H1 (cell line): ENCODE data around the gene EIF2B5. TPM values are rescaled to one million over a fixed set of nuclear protein-coding genes. Genes with fewer than 3 reads are reported as not detected.

Source experiments
- CTCF ChIA-PET: fragments of 300-600 bp; sonication (Branson Sonifier 250); formaldehyde crosslinking; loops from one replicate; lab custom pipeline; 2021; ENCODE audit not compliant: partially characterized antibody; lab: Charles Lee
- POLR2A ChIA-PET: fragments of 300-600 bp; sonication (Branson Sonifier 250); formaldehyde crosslinking; loops from one replicate; lab custom pipeline; 2021; ENCODE audit warnings: inconsistent platforms; ENCODE audit not compliant: partially characterized antibody; lab: Charles Lee
- DNase-seq, 2 experiments: peaks; one replicate each; pipeline versions ENCODE4 v3.0.0 to v3.0.0-alpha.2; 2010 to 2022; ENCODE audit warnings: low spot score in 2 of 2, low read depth in 1 of 2, mixed read lengths in 1 of 2
- FAIRE-seq: peaks from 2 replicates; lab custom pipeline; 2011; peaks lifted over from hg19 to GRCh38; lab: Jason Lieb, UNC
- H2AFZ ChIP-seq: 2 replicates; pipeline ENCODE4 v1.8.1; 2012; ENCODE audit warnings: low read length, inconsistent platforms
- H2AK5ac ChIP-seq: 2 replicates; pipeline ENCODE4 v1.6.1; 2013; ENCODE audit warnings: low read depth, low read length
- H2BK120ac ChIP-seq: replicated peaks from 2 replicates; pipeline ENCODE3; 2013; ENCODE audit warnings: low read depth, low read length, inconsistent platforms
- H2BK12ac ChIP-seq: 2 replicates; pipeline ENCODE4 v1.6.1; 2013; ENCODE audit warnings: low read depth, low read length
- H2BK15ac ChIP-seq: 2 replicates; pipeline ENCODE4 v1.6.1; 2013; ENCODE audit warnings: low read length
- H2BK20ac ChIP-seq: 2 replicates; pipeline ENCODE4 v1.6.1; 2013; ENCODE audit warnings: low read length
- H2BK5ac ChIP-seq: 2 replicates; pipeline ENCODE4 v1.6.1; 2013; ENCODE audit warnings: low read depth, low read length
- H3K14ac ChIP-seq: 2 replicates; pipeline ENCODE4 v1.6.1; 2013; ENCODE audit warnings: inconsistent platforms; ENCODE audit not compliant: insufficient read length
- H3K18ac ChIP-seq: 2 replicates; pipeline ENCODE4 v1.6.1; 2013; ENCODE audit warnings: low read length; ENCODE audit errors: extremely low read depth
- H3K23ac ChIP-seq: 2 replicates; pipeline ENCODE4 v1.6.1; 2013; ENCODE audit warnings: inconsistent platforms; ENCODE audit not compliant: insufficient read length
- H3K23me2 ChIP-seq: 2 replicates; pipeline ENCODE4 v1.6.1; 2013; ENCODE audit warnings: low read depth, low read length
- H3K27ac ChIP-seq: 2 replicates; pipeline ENCODE4 v1.6.1; 2011; ENCODE audit warnings: low read depth, low read length, inconsistent platforms
- H3K27me3 ChIP-seq, 4 experiments: replicated peaks in 1 of 4; 1 replicate in 1 of 4; 2 replicates in 3 of 4; pipeline versions ENCODE4 v1.6.1 to v1.8.1; 2011 to 2013; ENCODE audit warnings: low read length in 3 of 4, mild to moderate bottlenecking in 3 of 4, inconsistent platforms in 2 of 4, mixed read lengths in 2 of 4, moderate library complexity in 1 of 4; ENCODE audit not compliant: control insufficient read depth in 3 of 4, insufficient read depth in 3 of 4; ENCODE audit errors: extremely low read depth in 1 of 4
- H3K36me3 ChIP-seq, 4 experiments: 2 replicates each; pipeline versions ENCODE4 v1.6.1 to v1.8.1; 2011 to 2013; ENCODE audit warnings: mild to moderate bottlenecking in 4 of 4, low read length in 3 of 4, moderate library complexity in 2 of 4, control low read depth in 1 of 4, inconsistent platforms in 1 of 4; ENCODE audit not compliant: insufficient read depth in 4 of 4, control insufficient read depth in 2 of 4
- H3K4ac ChIP-seq: replicated peaks from 2 replicates; pipeline ENCODE3; 2013; ENCODE audit warnings: low read length, low read depth, mixed read lengths, inconsistent platforms; ENCODE audit not compliant: insufficient read length
- H3K4me1 ChIP-seq, 4 experiments: replicated peaks in 1 of 4; 1 replicate in 1 of 4; 2 replicates in 3 of 4; pipeline versions ENCODE4 v1.6.1 to v1.8.1; 2011 to 2013; ENCODE audit warnings: low read length in 3 of 4, inconsistent platforms in 2 of 4, mixed read lengths in 1 of 4; ENCODE audit not compliant: insufficient read depth in 4 of 4, control insufficient read depth in 3 of 4
- H3K4me2 ChIP-seq, 2 experiments: 2 replicates each; pipeline versions ENCODE4 v1.6.1 to v1.8.1; 2011 to 2013; ENCODE audit warnings: low read depth in 2 of 2, low read length in 2 of 2, control low read depth in 1 of 2, inconsistent platforms in 1 of 2, mild to moderate bottlenecking in 1 of 2; ENCODE audit not compliant: insufficient read depth in 1 of 2
- H3K4me3 ChIP-seq, 4 experiments: fragments of 200-600, 300-600 bp in 1 of 4; sonication (generic), shearing (Covaris generic), sonication (Bioruptor Twin) in 1 of 4; 2 replicates each; pipeline versions ENCODE4 v1.5.1 to v1.8.1; 2011 to 2016; ENCODE audit warnings: low read length in 4 of 4, low read depth in 3 of 4, control low read depth in 2 of 4, inconsistent platforms in 2 of 4, mild to moderate bottlenecking in 2 of 4, mixed read lengths in 1 of 4, moderate library complexity in 1 of 4; ENCODE audit not compliant: insufficient read depth in 2 of 4; ENCODE audit errors: extremely low read depth in 1 of 4
- H3K56ac ChIP-seq: replicated peaks from 2 replicates; pipeline ENCODE3; 2013; ENCODE audit warnings: low read depth, mild to moderate bottlenecking, mixed read lengths, low read length, inconsistent platforms; ENCODE audit not compliant: insufficient read length
- H3K79me1 ChIP-seq: 2 replicates; pipeline ENCODE4 v1.6.1; 2013; ENCODE audit warnings: low read depth, low read length, control low read depth
- H3K79me2 ChIP-seq, 2 experiments: 2 replicates each; pipeline versions ENCODE4 v1.6.1 to v1.8.1; 2012 to 2013; ENCODE audit warnings: low read length in 2 of 2, mild to moderate bottlenecking in 2 of 2, inconsistent platforms in 1 of 2; ENCODE audit not compliant: insufficient read depth in 2 of 2, control insufficient read depth in 1 of 2
- H3K9ac ChIP-seq, 4 experiments: replicated peaks in 1 of 4; 1 replicate in 1 of 4; 2 replicates in 3 of 4; pipeline versions ENCODE4 v1.6.1 to v1.8.1; 2011 to 2013; ENCODE audit warnings: low read depth in 3 of 4, low read length in 3 of 4, control low read depth in 2 of 4, mild to moderate bottlenecking in 2 of 4, moderate library complexity in 2 of 4, inconsistent platforms in 1 of 4; ENCODE audit errors: extremely low read depth in 1 of 4
- H3K9me3 ChIP-seq, 2 experiments: 2 replicates each; pipeline versions ENCODE4 v1.6.1 to v1.8.1; 2012 to 2013; ENCODE audit warnings: mild to moderate bottlenecking in 2 of 2, moderate library complexity in 2 of 2, control low read depth in 1 of 2, inconsistent platforms in 1 of 2, low read depth in 1 of 2, low read length in 1 of 2, mixed read lengths in 1 of 2; ENCODE audit not compliant: insufficient read depth in 2 of 2
- H4K20me1 ChIP-seq, 2 experiments: replicated peaks in 1 of 2; 2 replicates each; pipeline versions ENCODE3 to v1.8.1; 2011 to 2013; ENCODE audit warnings: inconsistent platforms in 2 of 2, low read length in 2 of 2, mild to moderate bottlenecking in 1 of 2; ENCODE audit not compliant: insufficient read depth in 2 of 2, control insufficient read depth in 1 of 2
- H4K5ac ChIP-seq: 2 replicates; pipeline ENCODE4 v1.6.1; 2013; ENCODE audit warnings: low read length, low read depth, mixed read lengths, inconsistent platforms; ENCODE audit not compliant: insufficient read length
- H4K8ac ChIP-seq: 2 replicates; pipeline ENCODE4 v1.8.0; 2013; ENCODE audit warnings: mild to moderate bottlenecking, moderate library complexity, low read length, inconsistent platforms; ENCODE audit not compliant: insufficient read depth; ENCODE audit errors: extremely low read depth
- H4K91ac ChIP-seq: replicated peaks from 2 replicates; pipeline ENCODE3; 2013; ENCODE audit warnings: low read length, mixed read lengths, inconsistent platforms; ENCODE audit not compliant: insufficient read length
- BACH1 ChIP-seq: IDR thresholded peaks from 2 replicates; pipeline ENCODE4 v1.6.1; 2012; ENCODE audit warnings: low read length, improper control_type of control experiment
- BRCA1 ChIP-seq: IDR thresholded peaks from 2 replicates; pipeline ENCODE4 v1.6.1; 2012; ENCODE audit warnings: low read depth, low read length, improper control_type of control experiment
- CEBPB ChIP-seq: IDR thresholded peaks from 2 replicates; pipeline ENCODE4 v1.6.1; 2012; ENCODE audit warnings: low read depth, low read length
- CHD1 ChIP-seq: IDR thresholded peaks from 2 replicates; pipeline ENCODE4 v1.6.1; 2012; ENCODE audit warnings: low read depth, low read length, improper control_type of control experiment
- CHD2 ChIP-seq: IDR thresholded peaks from 2 replicates; pipeline ENCODE4 v1.6.1; 2012; ENCODE audit warnings: low read length, improper control_type of control experiment
- CREB1 ChIP-seq: IDR thresholded peaks from 2 replicates; pipeline ENCODE4 v1.6.1; 2012; ENCODE audit warnings: inconsistent platforms
- EGR1 ChIP-seq: IDR thresholded peaks from 2 replicates; pipeline ENCODE4 v1.6.1; 2011; ENCODE audit warnings: low read depth, low read length, borderline replicate concordance
- EP300 ChIP-seq, 2 experiments: IDR thresholded peaks; 1 replicate in 1 of 2; 2 replicates in 1 of 2; pipeline ENCODE4 v1.6.1; 2011 to 2012; ENCODE audit warnings: low read depth in 2 of 2, low read length in 2 of 2, mild to moderate bottlenecking in 2 of 2, borderline replicate concordance in 1 of 2, inconsistent platforms in 1 of 2, moderate library complexity in 1 of 2
- GTF2F1 ChIP-seq: IDR thresholded peaks from 2 replicates; pipeline ENCODE4 v1.6.1; 2012; ENCODE audit warnings: low read depth, low read length, improper control_type of control experiment, borderline replicate concordance
- SIN3A ChIP-seq, 2 experiments: IDR thresholded peaks in 1 of 2; conservative IDR thresholded peaks in 1 of 2; 2 replicates each; pipeline ENCODE4 v1.6.1; 2011 to 2012; ENCODE audit warnings: low read length in 2 of 2, improper control_type of control experiment in 1 of 2, low read depth in 1 of 2, mild to moderate bottlenecking in 1 of 2
- SIRT6 ChIP-seq: IDR thresholded peaks from one replicate; pipeline ENCODE4 v1.7.1; 2012; ENCODE audit warnings: low read length, inconsistent platforms
- TAF1 ChIP-seq: IDR thresholded peaks from 2 replicates; pipeline ENCODE4 v1.6.1; 2011; ENCODE audit warnings: mild to moderate bottlenecking, low read depth, low read length
- TBP ChIP-seq: IDR thresholded peaks from 2 replicates; pipeline ENCODE4 v1.6.1; 2011; ENCODE audit warnings: low read depth, low read length, improper control_type of control experiment
- TEAD4 ChIP-seq: IDR thresholded peaks from 2 replicates; pipeline ENCODE4 v1.6.1; 2012; ENCODE audit warnings: low read depth, low read length, inconsistent platforms, mixed read lengths
- ZNF274 ChIP-seq: IDR thresholded peaks from 2 replicates; pipeline ENCODE4 v1.7.0; 2012; ENCODE audit warnings: low read length, borderline replicate concordance; ENCODE audit errors: extremely low read depth
- WGBS, 2 experiments: shearing (Covaris generic) in 1 of 2; methylation state at CpG; one replicate each; pipeline versions ENCODE4 v1.1.6 to v1.1.7; 2013 to 2015; ENCODE audit warnings: low lambda C conversion rate in 2 of 2, mixed read lengths in 2 of 2, inconsistent platforms in 1 of 2, low coverage in 1 of 2, missing lambda C conversion rate in 1 of 2; ENCODE audit not compliant: insufficient replicate concordance in 2 of 2, insufficient coverage in 1 of 2, insufficient read length in 1 of 2; ENCODE audit errors: extremely low coverage in 1 of 2, missing lambda C conversion rate in 1 of 2; 5-methylcytosine and 5-hydroxymethylcytosine counted together
- polyA plus RNA-seq, 7 experiments: library from polyadenylated mRNA; depleted of rRNA in 3 of 7; stranded (reverse) in 5 of 7; unstranded in 2 of 7; fragments of >200 nt in 5 of 7; fragments of 200-250 nt in 2 of 7; gene quantifications; 1 replicate in 5 of 7; 2 replicates in 1 of 7; 4 replicates in 1 of 7; pipeline versions ENCODE4 v1.2.1 to v1.2.3, GENCODE V29; 2011 to 2013; ENCODE audit warnings: missing spikeins in 2 of 7, mixed read lengths in 2 of 7
- total RNA-seq: library from RNA; stranded (reverse); fragmentation: NEBNext Ultra II Directional; extraction: Animal tissue kit (Norgen Biotek cat#: 25700); gene quantifications from 2 replicates; pipeline ENCODE4 v1.2.1, GENCODE V29; 2021

EIF2B5 gene
- total and polyA plus RNA-seq, 2 of the 8 experiments (the other 6 are each of a cell fraction or from before 2014, with no cell fraction given), result 33.1 to 40.0 TPM

GRCh38 chr3:184193991-184194539 lies 58.9 kb downstream of the EIF2B5 start:
- WGBS, 2 experiments, result 87% methylated on average over 9 of the region's 9 CpGs; no CpG with 5 or more reads in 1 of the 2 experiments
- H3K14ac ChIP-seq, result no peak overlapping the region
- no peaks in the 10 kb centered on the region for H3K27me3 ChIP-seq
- CTCF ChIA-PET, result interaction anchor here (0.8 to 1.9 kb wide), 5 partner anchors 10 to 99 kb away, joined by 3 to 9 read pairs (median 3); no protein-coding TSS in a partner anchor
- peaks cover 14 to 56% (median 34%) of the 10 kb centered on the region in 4 experiments for H3K36me3 ChIP-seq
- no peak overlapping the region for H3K4me3 ChIP-seq
- no peak overlapping the region for H3K4me2 ChIP-seq
- H3K56ac ChIP-seq, result no peak overlapping the region
- no peak overlapping the region for H2AK5ac ChIP-seq
- H2BK5ac ChIP-seq, result no peak overlapping the region
- no peaks in the 10 kb centered on the region for H3K79me2 ChIP-seq
- FAIRE-seq (no peak), DNase-seq (no peak)
- peaks cover 4 to 5% of the 10 kb centered on the region in 2 experiments for H4K20me1 ChIP-seq
- H2BK15ac ChIP-seq, result no peak overlapping the region
- POLR2A ChIA-PET, result interaction anchor here (1.2 to 5.4 kb wide), 2 partner anchors 8 to 29 kb away, joined by 3 to 18 read pairs; partner anchors contain the start of gene ABCF3
- no peaks in the 10 kb centered on the region for H3K23me2 ChIP-seq
- H3K4ac ChIP-seq, result no peak overlapping the region
- H3K79me1 ChIP-seq, result no peaks in the 10 kb centered on the region
- no peaks in the 10 kb centered on the region for H3K4me1 ChIP-seq
- H3K18ac ChIP-seq, result no peak overlapping the region
- H2BK20ac ChIP-seq, result no peak overlapping the region
- H3K9ac ChIP-seq, result no peak overlapping the region
- no peak overlapping the region for H2BK120ac ChIP-seq
- H3K9me3 ChIP-seq, result no peaks in the 10 kb centered on the region; a peak in 1 of 4 replicates
- no peak overlapping the region for H3K23ac ChIP-seq
- H2BK12ac ChIP-seq, result no peak overlapping the region
- H4K5ac ChIP-seq, result no peak overlapping the region
- H4K91ac ChIP-seq, result no peak overlapping the region
- no peak overlapping the region for H4K8ac ChIP-seq
- H3K27ac ChIP-seq, result no peak overlapping the region
- no peak overlapping the region for H2AFZ ChIP-seq
- no peak for TF ChIP-seq ZNF274
- no peak for TF ChIP-seq BRCA1
- no peak for TF ChIP-seq CEBPB
- no peak for TF ChIP-seq TBP
- TF ChIP-seq BACH1, result no peak
- TF ChIP-seq SIRT6, result no peak
- no peak for TF ChIP-seq CHD1
- TF ChIP-seq GTF2F1, result no peak
- TF ChIP-seq SIN3A (conservative IDR thresholded peaks at IDR 0.05 in 1 of 2, IDR thresholded peaks at IDR 0.05 in 1 of 2; ENCODE audit: low read depth in 1 of 2, low read length in 2 of 2), result no peak
- TF ChIP-seq EP300 (IDR thresholded peaks at IDR 0.05; ENCODE audit: borderline replicate concordance in 1 of 2, low read depth in 2 of 2, low read length in 2 of 2), result no peak
- TF ChIP-seq EGR1, result no peak
- no peak for TF ChIP-seq TEAD4
- no peak for TF ChIP-seq CREB1
- no peak for TF ChIP-seq CHD2
- TF ChIP-seq TAF1, result no peak
